Small intestine (tissue), 7 donors: ENCODE measurements around the gene TMEM168. TPM values are rescaled to one million over a fixed set of nuclear protein-coding genes. Genes with fewer than 3 reads are reported as not detected.
A peak's percentile ranks its signal among the peaks of the same experiment; 100 is the strongest.
"Not testable (repeated sequence)": the region's sequence is repeated elsewhere in the genome, so short reads cannot be mapped to it uniquely, and the experiment has no call there.

Experiments used
- DNase-seq, 2 donors: peaks; one replicate each; pipeline versions ENCODE4 v3.0.0 to v3.0.0-alpha.2; 2013
- FAIRE-seq: peaks from 2 replicates; lab custom pipeline; 2012; peaks lifted over from hg19 to GRCh38; lab: Jason Lieb, UNC
- H3K27ac ChIP-seq, 3 donors: one replicate each; pipeline ENCODE4 v1.5.1; 2013; ENCODE audit warnings: low read length in 2 of 3, mild to moderate bottlenecking in 2 of 3, control low read depth in 1 of 3, inconsistent platforms in 1 of 3, low read depth in 1 of 3, moderate library complexity in 1 of 3
- H3K27me3 ChIP-seq, 3 donors: one replicate each; pipeline ENCODE4 v1.6.1; 2013; ENCODE audit warnings: low read length in 3 of 3, inconsistent platforms in 1 of 3; ENCODE audit not compliant: control insufficient read depth in 3 of 3, insufficient read depth in 3 of 3
- H3K36me3 ChIP-seq, 3 donors: one replicate each; pipeline ENCODE4 v1.6.1; 2013; ENCODE audit warnings: low read length in 3 of 3, inconsistent platforms in 1 of 3, low read depth in 1 of 3, mild to moderate bottlenecking in 1 of 3, moderate library complexity in 1 of 3; ENCODE audit not compliant: control insufficient read depth in 3 of 3, insufficient read depth in 2 of 3
- H3K4me1 ChIP-seq, 3 donors: one replicate each; pipeline ENCODE4 v1.6.1; 2013; ENCODE audit warnings: low read length in 2 of 3, inconsistent platforms in 1 of 3, low read depth in 1 of 3, mild to moderate bottlenecking in 1 of 3, moderate library complexity in 1 of 3; ENCODE audit not compliant: control insufficient read depth in 3 of 3, insufficient read depth in 2 of 3
- H3K4me3 ChIP-seq, 3 donors: one replicate each; pipeline ENCODE4 v1.5.1; 2013; ENCODE audit warnings: low read length in 3 of 3, control low read depth in 1 of 3, inconsistent platforms in 1 of 3, low read depth in 1 of 3, mild to moderate bottlenecking in 1 of 3, moderate library complexity in 1 of 3
- H3K9me3 ChIP-seq, 2 donors: one replicate each; pipeline ENCODE4 v1.6.1; 2013; ENCODE audit warnings: low read depth in 1 of 2, low read length in 1 of 2; ENCODE audit not compliant: control insufficient read depth in 2 of 2, insufficient read depth in 1 of 2
- WGBS, 3 donors: extraction: QIAGEN DNeasy Blood & Tissue Kit; methylation state at CpG; one replicate each; pipeline ENCODE4 v1.1.7; 2013; 5-methylcytosine and 5-hydroxymethylcytosine counted together
- polyA plus RNA-seq, 4 donors: library from polyadenylated mRNA; stranded (reverse) in 3 of 4; unstranded in 1 of 4; fragments of 200-250 nt in 3 of 4; fragments of 120-200 nt in 1 of 4; gene quantifications; one replicate each; pipeline versions ENCODE4 v1.2.1 to v1.2.3, GENCODE V29; 2013
- donor health status: healthy with polysubstance abuse.
- donor health status: control.
- donor health status: control.
- donor health status: Bipolar disorder and iron deficiency.
- donor health status: healthy.

The TMEM168 gene
- polyA plus RNA-seq, 4 donors, result 3.4 to 33.9 (median 9.1) TPM

DNA sequence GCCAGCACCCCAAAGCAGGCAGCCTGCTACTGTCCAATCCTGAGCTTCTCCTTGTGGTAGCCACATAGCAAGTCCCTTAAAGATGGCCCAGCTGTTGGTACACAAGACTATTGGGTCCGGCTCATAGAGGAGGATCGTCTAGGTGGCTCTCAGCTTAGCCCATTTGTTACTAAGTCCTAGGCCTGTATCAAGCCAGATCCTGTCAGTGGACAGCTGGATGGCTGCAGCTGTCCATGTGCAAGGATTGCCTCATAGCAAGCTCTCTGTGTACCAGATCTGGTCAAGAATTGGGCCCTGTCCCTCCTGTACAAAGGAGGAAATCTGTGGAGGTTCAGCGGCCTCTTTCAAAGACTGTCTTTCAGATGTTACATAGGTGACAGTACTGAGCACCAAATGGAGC is 12.2 kb upstream of the TMEM168 start:
- 92 to 96% (median 93%) methylated on average over 3 of the region's 3 CpGs for WGBS, 3 donors
- no peak for FAIRE-seq
- Histone ChIP-seq H3K4me3 (no peak overlapping the region), H3K27ac (no peak overlapping the region), H3K27me3 (no peaks in the 10 kb centered on the region), H3K36me3 (no peaks in the 10 kb centered on the region), H3K9me3 (no peaks in the 10 kb centered on the region), H3K4me1 (no peaks in the 10 kb centered on the region)
- no peak for DNase-seq

DNA sequence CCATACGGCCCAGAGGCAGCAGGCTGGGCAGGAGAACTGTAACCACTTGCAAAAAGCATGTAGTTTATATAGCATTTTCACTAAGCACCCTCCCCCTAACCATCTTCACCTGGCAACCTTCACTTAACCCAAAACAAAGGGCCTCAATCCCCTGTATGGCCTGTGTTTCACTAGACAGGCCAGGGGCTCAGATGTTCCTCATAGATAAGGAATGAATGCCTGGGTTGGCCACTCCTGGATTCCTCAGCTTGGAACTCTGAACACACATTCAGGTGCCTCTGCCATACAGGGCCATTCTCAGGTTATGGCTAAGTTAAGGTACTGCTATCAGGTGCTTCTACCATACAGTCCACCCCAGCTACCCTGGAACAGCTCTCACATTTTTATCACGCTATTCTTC is 10.3 kb upstream of the TMEM168 start:
- FAIRE-seq (no peak), DNase-seq (no peak)
- Histone ChIP-seq H3K36me3 (no peaks in the 10 kb centered on the region), H3K4me1 (no peaks in the 10 kb centered on the region), H3K27me3 (no peaks in the 10 kb centered on the region), H3K9me3 (no peaks in the 10 kb centered on the region), H3K27ac (no peak overlapping the region), H3K4me3 (no peak overlapping the region)
- 86 to 94% (median 88%) methylated on average over 2 of the region's 2 CpGs for WGBS, 3 donors

DNA sequence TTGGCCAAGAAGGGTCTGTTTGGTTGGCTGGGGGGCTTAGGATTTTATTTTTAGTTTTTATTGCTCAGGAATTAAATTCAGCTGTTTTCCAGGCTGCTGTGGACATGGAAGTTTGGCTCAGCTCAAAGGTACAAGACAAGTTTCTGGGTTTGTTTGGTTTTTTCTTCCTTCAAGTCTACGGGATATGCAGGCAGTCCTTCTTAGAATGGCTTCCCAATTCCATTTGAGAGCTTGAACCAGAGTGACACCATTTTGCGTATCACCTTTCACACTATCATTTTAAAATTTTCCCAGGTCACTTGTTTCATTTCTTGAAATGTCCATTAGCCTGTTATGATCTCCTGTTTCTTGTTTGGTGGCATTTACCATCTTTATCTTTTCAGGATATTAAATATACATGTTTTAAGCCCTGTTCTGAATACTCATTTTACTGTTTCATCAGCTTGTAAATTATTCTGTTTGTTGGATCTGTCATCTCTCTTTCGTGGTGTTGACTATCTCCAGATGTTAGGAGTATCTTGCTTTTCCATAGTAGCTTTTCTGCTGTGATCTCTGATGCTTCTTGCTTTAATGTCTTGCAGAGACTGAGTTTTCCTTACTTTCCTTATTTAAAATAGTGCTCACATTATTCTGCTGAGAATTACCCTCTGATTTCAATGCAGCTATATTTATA is 9.4 kb upstream of the TMEM168 start:
- FAIRE-seq, result no peak

DNA sequence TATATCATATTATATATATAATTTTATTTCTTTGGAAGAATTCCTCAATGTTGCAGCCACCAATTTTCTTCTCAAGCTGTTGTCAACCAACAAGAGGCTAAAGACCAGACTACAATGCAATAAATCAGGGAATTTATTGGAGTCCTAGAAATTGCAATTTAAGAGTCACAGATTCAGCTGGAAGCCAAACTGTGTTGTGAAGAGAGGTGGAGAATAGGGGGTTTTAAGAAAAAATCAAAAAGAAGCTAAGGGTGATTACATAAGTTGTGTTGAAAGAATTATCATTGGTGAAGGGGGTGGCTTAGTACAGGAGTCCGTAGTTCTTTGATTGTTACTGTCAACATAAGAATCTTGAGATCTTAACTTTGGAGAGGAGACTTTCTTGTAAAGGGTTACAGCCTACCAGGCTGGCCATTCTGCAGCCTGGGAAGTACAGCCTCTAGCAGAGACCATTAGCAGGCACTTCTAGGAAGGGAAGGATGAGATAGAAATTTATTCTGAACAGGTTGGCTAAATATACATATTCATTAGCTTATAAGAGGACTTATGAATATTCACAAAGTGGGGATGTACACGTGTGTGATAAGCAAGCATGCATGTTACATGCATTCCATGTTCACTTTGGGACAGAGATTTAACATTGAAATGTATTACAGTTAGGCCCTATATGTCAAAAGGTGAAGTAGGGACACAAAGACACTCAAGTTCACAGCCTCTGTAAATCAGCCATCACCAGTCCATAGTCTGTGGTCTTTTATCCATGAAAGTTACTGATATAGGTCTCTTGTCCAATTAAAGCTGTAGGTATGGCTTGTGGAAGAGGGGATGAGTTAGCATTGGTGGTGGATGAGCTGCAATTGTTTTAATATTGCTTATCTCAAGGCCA is 8.3 kb upstream of the TMEM168 start:
- Histone ChIP-seq H3K4me3 (no peak overlapping the region), H3K36me3 (no peaks in the 10 kb centered on the region), H3K4me1 (no peaks in the 10 kb centered on the region), H3K9me3 (no peaks in the 10 kb centered on the region), H3K27me3 (no peaks in the 10 kb centered on the region), H3K27ac (no peak overlapping the region)
- 61 to 78% (median 65%) methylated on average over 2 of the region's 2 CpGs for WGBS, 3 donors
- FAIRE-seq (no peak), DNase-seq (peak in 1 of 2 donors; percentile 11)

More for the DNA sequence above, 9.4 kb upstream of the TMEM168 start:
- H3K4me3 ChIP-seq, result no peak overlapping the region
- 76 to 89% (median 82%) methylated on average over 3 of the region's 3 CpGs for WGBS, 3 donors
- H3K27ac ChIP-seq, result no peak overlapping the region
- no peaks in the 10 kb centered on the region for H3K9me3 ChIP-seq
- no peaks in the 10 kb centered on the region for H3K27me3 ChIP-seq
- H3K36me3 ChIP-seq, result no peaks in the 10 kb centered on the region
- no peaks in the 10 kb centered on the region for H3K4me1 ChIP-seq
- DNase-seq, result no peak

DNA sequence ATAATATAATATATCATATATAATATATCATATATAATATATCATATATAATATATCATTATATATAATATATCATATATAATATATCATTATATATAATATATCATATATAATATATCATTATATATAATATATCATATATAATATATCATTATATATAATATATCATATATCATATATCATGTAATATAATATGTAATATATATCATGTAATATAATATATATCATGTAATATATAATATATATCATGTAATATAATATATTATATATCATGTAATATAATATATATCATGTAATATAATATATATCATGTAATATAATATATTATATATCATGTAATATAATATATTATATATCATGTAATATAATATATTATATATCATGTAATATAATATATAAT is 6.4 kb upstream of the TMEM168 start:
- H3K9me3 ChIP-seq, H3K27ac ChIP-seq, DNase-seq, H3K4me3 ChIP-seq, H3K4me1 ChIP-seq, H3K27me3 ChIP-seq, FAIRE-seq, H3K36me3 ChIP-seq: not testable (repeated sequence)

DNA sequence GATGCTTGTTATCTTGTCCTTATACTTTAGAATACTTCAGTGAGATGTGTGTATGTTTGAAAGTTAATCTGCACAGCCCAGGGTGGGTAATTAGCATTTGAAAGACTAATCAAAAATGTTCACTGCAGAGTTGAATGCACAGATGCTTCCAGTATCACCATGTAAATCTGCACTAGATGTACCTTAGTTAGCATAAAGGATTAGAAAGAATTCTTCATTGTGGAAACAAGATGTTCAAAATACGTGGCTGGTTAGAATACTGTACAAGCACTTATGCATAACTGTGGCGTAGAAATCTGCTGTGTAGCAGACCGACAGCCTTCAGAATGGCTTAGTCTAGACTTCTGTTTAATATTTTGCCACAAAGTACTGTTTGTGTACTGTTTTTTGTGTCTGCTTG is 2.2 kb upstream of the TMEM168 start:
- FAIRE-seq (no peak), DNase-seq (no peak)
- no peak overlapping the region for H3K4me3 ChIP-seq
- H3K27me3 ChIP-seq, result no peaks in the 10 kb centered on the region
- H3K4me1 ChIP-seq, result peaks cover 2 to 7% (median 3%) of the 10 kb centered on the region in 3 donors
- no peak overlapping the region for H3K27ac ChIP-seq
- WGBS, 3 donors, result 91 to 93% (median 92%) methylated on average over 3 of the region's 3 CpGs
- no peaks in the 10 kb centered on the region for H3K9me3 ChIP-seq
- no peaks in the 10 kb centered on the region for H3K36me3 ChIP-seq

DNA sequence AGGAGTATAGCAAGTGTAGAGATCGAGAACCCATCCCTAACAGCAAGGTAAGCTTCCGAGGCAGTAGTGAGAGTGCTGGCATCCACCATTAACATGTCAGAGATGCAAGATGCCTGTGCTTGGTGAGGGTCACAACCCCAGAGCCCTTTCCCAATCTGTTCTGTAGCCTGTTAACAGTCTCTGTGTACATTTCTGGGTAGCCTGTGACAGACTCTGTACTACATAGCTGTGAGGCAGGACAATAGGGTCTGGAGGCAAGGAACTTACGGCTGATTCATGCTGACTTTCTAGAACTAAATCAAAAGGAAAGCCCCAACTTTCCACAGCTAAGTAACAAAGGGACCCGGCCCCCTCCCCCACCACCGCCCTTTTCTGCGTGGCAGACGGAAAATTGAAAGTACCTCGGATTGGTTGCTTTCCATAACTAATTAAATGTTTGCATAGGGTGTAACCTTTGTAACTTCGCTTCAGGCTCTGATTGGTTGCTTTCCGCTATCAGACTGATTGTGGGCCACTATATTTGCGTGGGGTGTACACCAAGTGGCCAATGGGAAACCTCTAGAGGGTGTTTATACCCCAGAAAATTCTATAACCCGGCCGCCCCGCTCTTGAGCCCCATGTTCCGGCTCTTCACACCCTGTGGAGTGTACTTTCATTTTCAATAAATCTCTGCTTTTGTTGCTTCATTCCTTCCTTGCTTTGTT is 1.4 kb upstream of the TMEM168 start:
- 89 to 92% (median 90%) methylated on average over 15 of the region's 15 CpGs for WGBS, 3 donors
- no peaks in the 10 kb centered on the region for H3K9me3 ChIP-seq
- no peak overlapping the region for H3K27ac ChIP-seq
- H3K4me3 ChIP-seq, result no peak overlapping the region
- H3K36me3 ChIP-seq, result no peaks in the 10 kb centered on the region
- peaks cover 2 to 7% (median 3%) of the 10 kb centered on the region in 3 donors for H3K4me1 ChIP-seq
- DNase-seq (no peak), FAIRE-seq (no peak)
- H3K27me3 ChIP-seq, result no peaks in the 10 kb centered on the region

DNA sequence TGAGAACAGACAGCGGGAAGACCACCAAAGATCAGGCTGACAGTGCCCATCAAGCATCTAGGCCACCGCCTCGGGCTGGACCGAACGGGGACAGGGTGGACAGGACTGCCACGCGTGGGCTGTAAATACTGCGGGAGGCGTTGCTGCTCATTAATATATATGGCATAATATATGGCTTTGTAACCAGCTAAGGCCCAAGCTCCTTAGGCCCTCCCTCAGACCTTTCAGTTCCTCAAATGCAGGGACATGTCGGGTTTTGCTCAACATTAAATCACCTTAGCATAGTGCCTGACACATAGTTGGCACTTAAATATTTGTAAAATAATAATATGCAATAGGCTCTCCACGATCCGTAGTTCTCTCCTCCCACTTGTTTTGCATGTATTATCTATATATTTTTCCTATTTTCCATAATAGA is 402 bp upstream of the TMEM168 start:
- no peaks in the 10 kb centered on the region for H3K36me3 ChIP-seq
- H3K27ac ChIP-seq, result peak overlapping the region; percentile 83 to 97 (median 93)
- peaks cover 2 to 7% (median 3%) of the 10 kb centered on the region in 3 donors for H3K4me1 ChIP-seq
- DNase-seq, result no peak
- FAIRE-seq, result no peak
- WGBS, 3 donors, result 17 to 21% (median 21%) methylated on average over 12 of the region's 12 CpGs
- H3K9me3 ChIP-seq, result no peaks in the 10 kb centered on the region
- H3K4me3 ChIP-seq, result peak overlapping the region; percentile 68 to 92 (median 86)
- no peaks in the 10 kb centered on the region for H3K27me3 ChIP-seq
